Posterior cingulate gyrus (tissue), 11 donors: ENCODE results near the gene TMC8.

Experiments used
- DNase-seq, 10 donors: peaks; one replicate each; pipeline versions ENCODE4 v3.0.0 to v3.0.0-alpha.2; 2020 to 2021; ENCODE audit warnings: mixed read lengths in 3 of 10
- intact Hi-C: fragments of 100-400 bp; cut with DNase I; formaldehyde crosslinking; loops from one replicate; pipeline ENCODE4 v1.15.1; 2023

Gene TMC8

GRCh38 chr17:78144736-78145641, 14.4 kb downstream of the TMC8 start:
- DNase-seq, result peak; percentile 28 to 92 (median 44)
- intact Hi-C loops, result no loop called here

- DNase-seq, result no peak
- intact Hi-C loops, result no loop called here
These were observed 15.9 kb downstream of the TMC8 start for GRCh38 chr17:78146471-78146869.

DNA sequence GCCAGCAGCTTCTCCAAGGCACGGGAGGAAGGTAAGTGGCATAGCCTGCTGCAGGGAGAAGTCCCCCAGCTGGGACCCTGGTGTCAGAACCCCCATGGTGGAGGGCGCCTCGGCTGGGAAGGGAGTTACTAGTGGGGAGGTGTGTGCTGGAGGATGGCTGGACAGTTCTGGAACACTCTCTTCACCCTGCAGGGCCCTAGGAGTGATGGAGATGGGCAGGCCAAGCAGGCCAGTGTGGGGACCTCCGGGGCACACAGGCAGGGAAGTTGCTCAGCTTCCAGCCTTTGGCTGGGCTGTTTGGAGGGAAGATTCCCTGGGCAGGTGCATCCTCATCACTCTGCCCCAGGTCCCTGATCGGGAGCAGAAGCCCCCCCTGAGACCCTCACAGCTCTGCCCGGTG, 16.3 kb downstream of the TMC8 start:
- intact Hi-C loops, result no loop called here
- no peak for DNase-seq

GRCh38 chr17:78147315-78147998, 16.9 kb downstream of the TMC8 start:
- no peak for DNase-seq
- intact Hi-C loops, result no loop called here

DNA sequence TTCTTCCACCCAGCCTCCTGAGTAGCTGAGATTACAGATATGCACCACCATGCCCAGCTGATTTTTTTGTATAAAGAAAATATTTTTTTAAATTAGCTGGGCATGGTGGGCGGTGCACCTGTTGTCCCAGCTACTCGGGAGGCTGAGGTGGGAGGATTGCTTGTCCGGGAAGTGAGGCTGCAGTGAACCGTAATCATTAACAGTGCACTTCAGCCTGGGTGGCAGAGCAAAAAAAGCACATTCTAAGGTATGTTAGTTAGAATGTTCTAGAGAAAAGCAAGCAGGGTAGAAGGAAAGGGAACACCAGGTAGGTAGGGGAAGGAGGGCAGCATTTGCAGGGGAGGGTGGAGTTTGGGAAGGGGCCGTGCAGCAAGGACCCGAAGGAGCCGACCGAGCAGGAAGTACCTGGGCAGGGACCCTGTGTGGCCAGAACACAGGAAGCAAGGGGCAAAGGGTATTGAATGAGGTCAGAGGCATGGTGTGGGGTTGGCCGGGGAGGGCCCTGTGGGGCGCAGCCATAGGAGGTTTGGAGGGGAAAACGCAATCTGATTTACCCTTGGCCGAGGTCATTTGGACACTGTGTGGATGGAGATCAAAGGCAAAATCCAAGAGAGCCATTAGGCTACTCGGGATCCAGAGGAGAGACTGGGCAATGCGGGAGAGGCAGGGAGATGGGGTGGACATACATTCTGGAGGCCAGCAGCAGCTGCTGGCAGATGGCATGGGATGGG, 17.9 kb downstream of the TMC8 start:
- intact Hi-C loops, result no loop called here
- no peak for DNase-seq

- DNase-seq, result no peak
- intact Hi-C loops, result no loop called here
These were observed 21.0 kb downstream of the TMC8 start for GRCh38 chr17:78151514-78152008.

GRCh38 chr17:78154903-78155811, 24.6 kb downstream of the TMC8 start:
- intact Hi-C loops, result no loop called here
- DNase-seq, result no peak

GRCh38 chr17:78159575-78160158, 29.1 kb downstream of the TMC8 start:
- intact Hi-C loops, result no loop called here
- no peak for DNase-seq

- no peak for DNase-seq
- intact Hi-C loops, result no loop called here
These were observed 33.5 kb downstream of the TMC8 start for GRCh38 chr17:78163881-78164747.

DNA sequence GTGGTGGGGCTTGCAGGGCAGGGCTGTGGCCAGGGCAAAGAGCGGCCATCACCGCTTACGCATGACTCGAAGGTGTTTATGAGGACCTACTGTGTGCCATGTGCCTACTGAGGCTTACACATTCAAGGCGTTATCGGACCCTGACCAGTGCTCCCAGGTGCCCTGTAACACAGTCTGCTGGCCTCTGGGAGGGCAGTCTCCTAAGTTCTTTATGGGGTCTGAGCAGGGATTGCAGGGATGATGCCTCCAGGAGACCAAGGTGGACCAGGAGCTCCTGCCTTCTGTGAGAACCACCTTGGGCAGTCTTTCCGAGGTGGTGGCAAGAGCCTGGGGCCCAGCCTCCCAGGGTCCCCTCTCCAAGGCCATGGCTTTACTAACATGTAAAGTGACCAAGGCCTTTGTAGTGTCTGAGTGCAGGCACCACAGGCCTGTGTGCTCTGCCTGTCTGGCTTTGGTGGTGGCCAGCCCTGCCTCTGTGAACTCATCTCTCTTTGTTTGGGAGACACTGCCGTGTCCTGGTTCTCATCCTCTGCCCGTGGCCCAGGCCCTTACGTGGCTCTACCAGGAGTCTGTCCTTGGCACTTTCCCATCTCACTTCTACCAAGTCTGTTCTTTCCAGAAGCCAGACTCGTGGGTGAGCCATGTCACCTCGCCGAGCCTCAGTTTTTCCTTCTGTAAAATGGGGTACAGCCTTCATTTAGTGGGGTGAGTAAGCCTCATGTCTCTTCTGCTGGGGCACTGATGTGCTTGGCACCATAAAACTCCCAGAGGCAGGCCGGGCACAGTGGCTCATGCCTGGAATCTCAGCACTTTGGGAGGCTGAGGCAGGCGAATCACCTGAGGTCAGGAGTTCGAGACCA, 34.4 kb downstream of the TMC8 start:
- DNase-seq, result no peak
- intact Hi-C loops, result no loop called here

- no peak for DNase-seq
- intact Hi-C loops, result no loop called here
These were observed 35.8 kb downstream of the TMC8 start for GRCh38 chr17:78166416-78166815.

GRCh38 chr17:78168242-78168902, 37.8 kb downstream of the TMC8 start, which contains the start of gene SYNGR2:
SYNGR2 (plus strand) TSS chr17:78168581; CDS start chr17:78168617, 36 bp downstream.
- intact Hi-C loops, result no loop called here
- peak; percentile 65 to 96 (median 79) for DNase-seq

DNA sequence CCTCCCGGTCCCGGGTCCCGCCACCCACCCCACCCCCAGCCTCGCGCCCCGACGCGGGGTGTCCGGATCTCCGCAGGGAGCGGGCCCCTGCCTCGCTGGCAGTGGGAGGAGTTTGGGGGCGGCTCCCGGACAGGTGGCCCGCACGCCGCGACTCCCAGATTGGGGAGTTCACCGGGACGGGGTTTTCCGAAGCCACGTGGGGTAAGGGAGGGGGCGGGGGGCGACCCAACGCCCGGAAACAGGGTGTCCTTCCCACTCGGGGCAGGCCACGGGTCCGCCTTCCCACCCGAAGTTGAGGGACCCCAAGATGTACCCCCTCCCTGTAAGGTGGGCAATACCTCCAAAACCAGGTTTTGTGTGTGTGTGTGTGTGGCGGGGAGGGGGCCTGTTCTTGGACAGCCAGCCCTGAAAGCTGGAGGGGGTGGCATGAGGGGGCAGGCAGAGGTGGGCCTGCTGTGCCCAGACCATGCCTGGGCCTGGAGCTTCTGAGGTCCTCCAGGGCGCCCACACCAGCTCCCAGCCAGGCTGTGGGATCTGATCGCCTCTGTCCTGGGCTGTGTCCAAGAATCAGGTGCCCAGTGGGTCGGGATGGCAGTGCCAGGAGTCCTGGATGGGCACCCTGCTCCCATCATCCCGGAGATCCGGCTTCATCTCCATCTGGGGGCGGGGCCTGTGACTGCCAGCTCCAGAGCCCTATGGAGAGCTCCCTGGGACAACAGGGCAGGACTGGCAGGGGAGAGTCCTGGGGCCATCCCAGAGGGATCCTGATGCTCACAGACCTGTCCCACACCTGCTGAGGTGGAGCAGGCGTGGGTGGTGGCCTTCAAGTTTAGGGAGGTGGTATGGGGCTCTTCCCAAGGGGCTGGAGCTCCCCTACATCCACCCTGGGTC, 38.6 kb downstream of the TMC8 start:
- DNase-seq, result peak in 9 of 10 donors; percentile 55 to 95 (median 69)
- intact Hi-C loops, result no loop called here

DNA sequence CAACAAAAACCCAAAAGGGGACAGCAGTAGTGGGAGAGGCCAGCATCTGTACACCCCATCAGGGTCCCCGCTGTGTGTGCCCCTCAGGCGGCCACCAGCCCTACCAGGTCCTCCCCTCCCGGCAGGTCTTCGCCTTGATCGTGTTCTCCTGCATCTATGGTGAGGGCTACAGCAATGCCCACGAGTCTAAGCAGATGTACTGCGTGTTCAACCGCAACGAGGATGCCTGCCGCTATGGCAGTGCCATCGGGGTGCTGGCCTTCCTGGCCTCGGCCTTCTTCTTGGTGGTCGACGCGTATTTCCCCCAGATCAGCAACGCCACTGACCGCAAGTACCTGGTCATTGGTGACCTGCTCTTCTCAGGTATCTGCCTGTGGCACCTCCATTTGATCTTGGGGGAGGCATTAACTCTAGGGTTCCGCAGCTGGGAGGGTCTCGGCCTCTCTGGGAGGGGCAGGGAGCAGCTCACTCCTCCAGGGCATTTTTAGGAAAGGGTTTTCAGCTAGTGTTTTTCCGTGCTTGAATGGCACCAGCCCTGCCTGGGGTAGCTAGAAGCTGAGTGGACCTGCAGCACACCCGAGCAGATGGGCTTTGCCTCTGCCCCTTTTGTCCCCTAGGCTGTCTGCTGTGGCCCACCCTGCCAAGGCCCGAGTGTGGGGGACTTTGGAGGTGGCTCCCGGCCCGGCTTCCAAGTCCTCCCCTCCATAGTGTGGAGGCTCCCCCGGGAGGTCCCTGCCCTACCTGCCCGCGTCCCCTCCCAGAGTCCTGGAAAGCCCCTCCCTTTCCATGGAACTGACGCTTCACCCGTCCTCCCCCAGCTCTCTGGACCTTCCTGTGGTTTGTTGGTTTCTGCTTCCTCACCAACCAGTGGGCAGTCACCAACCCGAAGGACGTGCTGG, 40.4 kb downstream of the TMC8 start:
- no peak for DNase-seq
- intact Hi-C loops, result no loop called here
